HG03139 (cell line): Measurements from ENCODE around the gene SOD3.

Experiments used
- ATAC-seq: cut with Tn5 transposase; IDR thresholded peaks from one replicate; pipeline ENCODE4 v1.9.1; 2021; ENCODE audit not compliant: unreplicated experiment

SOD3 gene

GRCh38 chr4:24840826-24841543 lies 45.6 kb downstream of the SOD3 start:
- ATAC-seq, result no peak

- ATAC-seq, result no peak
Measured at GRCh38 chr4:24842356-24842755, 47.0 kb downstream of the SOD3 start.

GRCh38 chr4:24843096-24843495 lies 47.7 kb downstream of the SOD3 start:
- ATAC-seq, result no peak

DNA sequence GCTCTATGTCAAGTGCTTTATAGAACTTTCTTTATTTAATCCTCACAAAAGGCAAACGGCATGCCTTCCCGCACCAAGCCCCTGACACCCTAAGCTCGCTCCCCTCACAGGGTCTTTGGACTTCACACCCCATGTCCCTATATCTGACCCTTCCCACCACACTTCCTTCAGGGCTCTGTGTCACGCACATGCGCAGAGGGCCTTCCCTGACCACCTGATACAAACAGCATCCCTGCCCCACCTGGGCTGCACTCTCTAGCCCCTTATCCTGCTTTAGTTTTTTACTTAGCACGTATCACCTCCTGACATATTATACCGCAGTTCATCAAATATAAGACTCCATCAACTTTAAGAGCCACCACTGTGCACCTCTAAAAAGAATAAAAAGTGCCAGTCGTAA lies 49.8 kb downstream of the SOD3 start:
- no peak for ATAC-seq

DNA sequence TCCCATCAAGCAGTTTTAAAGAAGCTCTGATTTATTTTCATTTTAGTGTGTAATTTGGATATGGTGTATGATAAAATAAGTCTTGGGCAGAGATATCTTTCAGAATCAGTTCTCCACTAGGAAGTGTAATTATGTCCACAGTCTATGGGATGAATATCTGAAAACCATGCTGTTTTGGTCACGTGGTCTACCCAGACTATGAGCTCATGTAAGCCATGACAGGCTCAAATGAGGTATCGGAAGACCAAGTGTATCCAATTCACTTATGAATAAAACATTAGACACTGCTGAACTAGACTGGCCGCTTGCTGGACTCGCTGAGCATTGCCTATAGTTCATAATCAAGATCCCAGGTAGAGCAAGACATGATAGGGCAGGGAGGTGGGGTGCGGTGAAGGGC lies 50.5 kb downstream of the SOD3 start:
- no peak for ATAC-seq

- no peak for ATAC-seq
Measured at GRCh38 chr4:24846716-24847115, 51.3 kb downstream of the SOD3 start.

DNA sequence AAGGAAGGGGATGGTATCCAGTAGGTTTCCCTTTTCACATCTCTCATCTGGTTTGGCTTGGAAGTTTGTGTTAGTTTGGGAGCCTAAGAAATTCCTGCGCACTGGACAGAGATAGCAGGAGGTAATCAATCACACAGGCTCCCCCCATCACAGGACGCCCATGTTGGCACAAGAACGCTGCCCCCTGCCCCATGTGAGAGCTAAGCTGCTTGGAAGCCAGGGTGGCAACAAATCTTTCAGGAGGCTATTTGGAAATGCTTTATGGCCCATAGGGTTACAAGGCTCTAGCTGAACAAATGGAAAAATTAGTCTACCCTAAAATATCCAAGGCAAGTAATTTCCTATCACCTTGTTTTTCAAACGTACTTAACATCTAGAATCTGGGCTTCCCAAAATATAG lies 54.0 kb downstream of the SOD3 start:
- no peak for ATAC-seq

DNA sequence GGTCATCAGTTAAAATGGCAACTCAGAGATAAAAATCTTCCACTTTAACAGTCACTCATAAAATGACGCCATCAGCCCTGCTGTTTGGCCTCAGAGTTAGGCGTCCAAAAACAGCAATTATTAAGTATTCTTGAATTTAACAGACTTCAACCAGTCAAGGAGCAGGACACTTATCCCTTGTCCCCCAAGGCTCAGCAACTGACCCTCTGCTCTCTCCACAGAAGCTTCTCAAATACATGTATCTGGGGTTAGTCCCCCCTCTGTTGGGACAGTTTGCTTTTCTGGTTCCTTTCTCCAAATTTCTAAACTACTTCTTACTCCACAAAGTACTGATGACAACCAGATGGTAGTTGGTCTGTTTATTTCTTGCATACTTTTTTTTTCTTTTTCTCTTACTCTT lies 54.4 kb downstream of the SOD3 start:
- ATAC-seq, result no peak
